Adrenal gland (tissue), 12 donors: ENCODE data around the gene KRT1. TPM values are rescaled to one million over a fixed set of nuclear protein-coding genes. Genes with fewer than 3 reads are reported as not detected.

Experiments
- DNase-seq, 7 donors: peaks; one replicate each; pipeline ENCODE4 v3.0.0-alpha.2; 2019 to 2020
- H3K27ac ChIP-seq, 5 donors: fragments of 200-600 bp; sonication (generic) in 4 of 5; 1 replicate in 3 of 5; 2 replicates in 2 of 5; pipeline versions ENCODE4 v1.5.1 to v1.8.0; 2016 to 2020; ENCODE audit warnings: mild to moderate bottlenecking in 1 of 5
- H3K27me3 ChIP-seq: fragments of 200-600 bp; 2 replicates; pipeline ENCODE4 v1.8.0; 2021
- H3K36me3 ChIP-seq, 2 donors: fragments of 200-600 bp; replicated peaks in 1 of 2; 1 replicate in 1 of 2; 2 replicates in 1 of 2; pipeline versions ENCODE4 v1.5.1 to v1.8.0; 2018 to 2022
- H3K4me1 ChIP-seq, 2 donors: fragments of 200-600 bp; replicated peaks in 1 of 2; 1 replicate in 1 of 2; 2 replicates in 1 of 2; pipeline versions ENCODE4 v1.5.1 to v1.8.0; 2018 to 2021
- H3K4me3 ChIP-seq, 4 donors: fragments of 200-600 bp; sonication (generic) in 3 of 4; one replicate each; pipeline ENCODE4 v1.5.1; 2016 to 2018
- H3K9me3 ChIP-seq, 3 donors: fragments of 200-600 bp; sonication (generic) in 1 of 3; replicated peaks in 1 of 3; 1 replicate in 2 of 3; 2 replicates in 1 of 3; pipeline versions ENCODE4 v1.5.1 to v1.8.0; 2016 to 2021
- CTCF ChIP-seq, 6 experiments: fragments of 450-650 bp in 4 of 6; fragments of 200-600 bp in 2 of 6; sonication (generic) in 1 of 6; IDR thresholded peaks; 1 replicate in 5 of 6; 2 replicates in 1 of 6; pipeline versions ENCODE4 v1.5.1 to v1.8.0; 2016 to 2021; ENCODE audit warnings: antibody characterized with exemption in 6 of 6, mild to moderate bottlenecking in 2 of 6, moderate library complexity in 1 of 6
- POLR2A ChIP-seq, 2 donors: fragments of 450-650 bp; IDR thresholded peaks; one replicate each; pipeline ENCODE4 v1.6.1; 2017; ENCODE audit warnings: antibody characterized with exemption in 2 of 2, mild to moderate bottlenecking in 2 of 2, moderate library complexity in 1 of 2
- WGBS, 4 donors: extraction: QIAGEN DNeasy Blood & Tissue Kit in 2 of 4; methylation state at CpG; one replicate each; pipeline versions ENCODE4 v1.1.5 to v1.1.7; 2013 to 2017; 5-methylcytosine and 5-hydroxymethylcytosine counted together
- intact Hi-C, 2 donors: fragments of 100-400 bp; cut with DNase I; formaldehyde crosslinking; loops; one replicate each; pipeline versions ENCODE4 v1.14.1 to v1.15.0; 2022 to 2023
- polyA plus RNA-seq, 3 donors: library from polyadenylated mRNA; stranded (reverse); fragments of 200-250 nt in 2 of 3; fragments of 350-450 nt in 1 of 3; fragmentation: Illumina TruSeq in 1 of 3; extraction: RNeasy Lipid Tissue Mini Kit (QIAGEN cat#74804) in 1 of 3; gene quantifications; one replicate each; pipeline ENCODE4 v1.2.3, GENCODE V29; 2013 to 2014
- total RNA-seq, 9 donors: library from RNA; depleted of rRNA in 4 of 9; stranded (reverse); fragments of >200 nt in 4 of 9; fragments of 120-200 nt in 1 of 9; fragmentation: NEBNext Ultra II Directional in 1 of 9; extraction: Animal tissue kit (Norgen Biotek cat#: 25700) in 1 of 9; gene quantifications; one replicate each; pipeline versions ENCODE4 v1.1.0 to v1.2.4, GENCODE V29; 2013 to 2023
- donor health status: healthy with polysubstance abuse.
- donor health status: Bipolar disorder and iron deficiency.
- donor health status: DM: yes; HTN: yes; CAD: no.
- donor health status: DM: no; HTN: no; CAD: no.
- donor health status: DM: no; HTN: no; CAD: no.
- donor health status: DM: yes; HTN: yes; CAD: no.

KRT1 gene
- total and polyA plus RNA-seq, 12 donors, result 0.08 to 0.67 TPM; not detected in 10

GRCh38 chr12:52658196-52658595, 22.0 kb downstream of the KRT1 start:
- no peak for TF ChIP-seq CTCF (IDR thresholded peaks at IDR 0.05)
- no peak for TF ChIP-seq POLR2A (IDR thresholded peaks at IDR 0.05)
- DNase-seq, result no peak
- Histone ChIP-seq H3K27me3 (peaks cover 10% of the 10 kb centered on the region), H3K27ac (no peak overlapping the region), H3K9me3 (no peaks in the 10 kb centered on the region), H3K36me3 (no peaks in the 10 kb centered on the region), H3K4me1 (no peaks in the 10 kb centered on the region), H3K4me3 (no peak overlapping the region)
- WGBS, 4 donors, result 73 to 80% (median 74%) methylated on average over 3 to 4 of the region's 4 CpGs
- intact Hi-C loops, result no loop called here

- Histone ChIP-seq H3K36me3 (no peaks in the 10 kb centered on the region), H3K27me3 (peaks cover 13% of the 10 kb centered on the region), H3K4me1 (no peaks in the 10 kb centered on the region), H3K27ac (no peak overlapping the region), H3K4me3 (no peak overlapping the region), H3K9me3 (no peaks in the 10 kb centered on the region)
- no peak for TF ChIP-seq POLR2A (IDR thresholded peaks at IDR 0.05)
- no peak for TF ChIP-seq CTCF (IDR thresholded peaks at IDR 0.05)
- intact Hi-C loops, result no loop called here
- no peak for DNase-seq
- WGBS, 4 donors, result 75 to 87% (median 82%) methylated on average over 6 of the region's 6 CpGs
Observed at GRCh38 chr12:52657250-52657902, 22.8 kb downstream of the KRT1 start.

DNA sequence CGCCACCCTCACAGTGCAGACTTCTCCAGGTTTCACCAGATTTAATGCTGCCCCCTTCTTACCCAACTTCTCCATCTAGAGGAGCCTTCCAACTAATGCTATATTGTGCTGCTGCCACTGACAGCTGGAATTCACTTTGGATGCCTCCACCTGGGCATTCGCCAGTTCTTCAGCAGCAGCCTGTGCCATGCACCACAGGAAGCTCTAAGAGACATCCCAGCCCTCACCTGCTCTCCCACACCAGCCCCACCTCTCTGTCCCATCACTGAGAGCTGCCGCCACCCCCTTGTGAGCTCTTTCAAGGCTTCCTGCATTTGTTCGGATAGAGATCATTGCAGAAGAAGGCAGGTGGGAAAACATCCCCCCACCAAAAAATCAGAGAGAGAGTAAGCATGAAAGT, 23.6 kb downstream of the KRT1 start:
- no peaks in the 10 kb centered on the region for H3K36me3 ChIP-seq
- H3K27me3 ChIP-seq, result peaks cover 13% of the 10 kb centered on the region
- H3K4me3 ChIP-seq, result no peak overlapping the region
- H3K27ac ChIP-seq, result no peak overlapping the region
- TF ChIP-seq POLR2A (IDR thresholded peaks at IDR 0.05), result no peak
- no peak for TF ChIP-seq CTCF (IDR thresholded peaks at IDR 0.05)
- no peak for DNase-seq
- H3K9me3 ChIP-seq, result no peaks in the 10 kb centered on the region
- no peaks in the 10 kb centered on the region for H3K4me1 ChIP-seq
- WGBS, 4 donors, result 76 to 84% (median 79%) methylated on average over 4 of the region's 4 CpGs
- intact Hi-C loops, result no loop called here

DNA sequence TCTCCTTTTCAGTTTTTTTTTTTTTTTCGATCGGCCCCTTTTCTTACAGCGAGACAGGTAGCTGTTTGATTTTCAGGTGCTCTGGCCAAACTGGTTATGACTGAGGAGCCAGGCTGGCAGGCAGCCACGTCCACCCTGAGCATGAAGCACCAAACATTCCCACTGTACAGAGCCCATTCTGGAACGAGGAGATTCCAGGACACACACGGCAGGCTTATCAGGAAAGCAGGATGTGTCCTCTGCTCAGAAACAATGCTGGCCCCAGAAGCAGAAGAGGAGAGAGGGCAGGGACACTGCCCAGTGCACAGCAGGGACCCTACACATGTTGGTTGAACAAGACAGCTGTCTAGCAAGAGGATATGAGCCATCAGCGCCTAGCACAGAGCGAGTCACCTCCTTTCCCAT, 24.5 kb downstream of the KRT1 start:
- no peak for DNase-seq
- Histone ChIP-seq H3K4me3 (no peak overlapping the region), H3K36me3 (no peaks in the 10 kb centered on the region), H3K9me3 (no peaks in the 10 kb centered on the region), H3K27ac (no peak overlapping the region), H3K27me3 (peaks cover 13% of the 10 kb centered on the region), H3K4me1 (no peaks in the 10 kb centered on the region)
- 58 to 70% (median 63%) methylated on average over 8 of the region's 8 CpGs for WGBS, 4 donors
- intact Hi-C loops, result no loop called here
- TF ChIP-seq POLR2A (IDR thresholded peaks at IDR 0.05) (no peak), CTCF (IDR thresholded peaks at IDR 0.05) (no peak)
